Osteocyte (in vitro differentiated cells): ENCODE measurements around the gene CDK5RAP2. TPM values are rescaled to one million over a fixed set of nuclear protein-coding genes. Genes with fewer than 3 reads are reported as not detected.

Source experiments
- DNase-seq: peaks from one replicate; pipeline ENCODE4 v3.0.0; 2021; ENCODE audit warnings: mixed read lengths; ENCODE audit not compliant: unreplicated experiment; ENCODE audit errors: extremely low spot score
- H3K27ac Mint-ChIP-seq: one replicate; pipeline ENCODE4 v1.8.0; 2021; ENCODE audit warnings: mild to moderate bottlenecking, mixed read lengths; ENCODE audit not compliant: unreplicated experiment
- H3K27me3 Mint-ChIP-seq: one replicate; pipeline ENCODE4 v1.8.0; 2021; ENCODE audit warnings: mixed read lengths; ENCODE audit not compliant: unreplicated experiment
- H3K36me3 Mint-ChIP-seq: one replicate; pipeline ENCODE4 v1.8.0; 2021; ENCODE audit warnings: mixed read lengths; ENCODE audit not compliant: unreplicated experiment
- H3K4me1 Mint-ChIP-seq: one replicate; pipeline ENCODE4 v1.8.0; 2021; ENCODE audit warnings: mixed read lengths; ENCODE audit not compliant: unreplicated experiment
- H3K4me3 Mint-ChIP-seq: one replicate; pipeline ENCODE4 v1.8.0; 2021; ENCODE audit warnings: mild to moderate bottlenecking, moderate library complexity, mixed read lengths; ENCODE audit not compliant: unreplicated experiment
- H3K9me3 Mint-ChIP-seq: one replicate; pipeline ENCODE4 v1.8.0; 2021; ENCODE audit warnings: mixed read lengths; ENCODE audit not compliant: unreplicated experiment
- total RNA-seq: library from RNA; stranded (reverse); gene quantifications from 2 replicates; pipeline ENCODE4 v1.2.1, GENCODE V29; 2021
- TF ChIP-seq, protein P1 (sequence below): fragments of 200-600 bp; sonication (generic); IDR thresholded peaks from 2 replicates; pipeline ENCODE4 v1.5.0; 2021; ENCODE audit warnings: antibody characterized with exemption, mild to moderate bottlenecking, moderate library complexity

Gene CDK5RAP2
- total RNA-seq, 1 donor from 2014 or later, result 48.7 TPM

DNA sequence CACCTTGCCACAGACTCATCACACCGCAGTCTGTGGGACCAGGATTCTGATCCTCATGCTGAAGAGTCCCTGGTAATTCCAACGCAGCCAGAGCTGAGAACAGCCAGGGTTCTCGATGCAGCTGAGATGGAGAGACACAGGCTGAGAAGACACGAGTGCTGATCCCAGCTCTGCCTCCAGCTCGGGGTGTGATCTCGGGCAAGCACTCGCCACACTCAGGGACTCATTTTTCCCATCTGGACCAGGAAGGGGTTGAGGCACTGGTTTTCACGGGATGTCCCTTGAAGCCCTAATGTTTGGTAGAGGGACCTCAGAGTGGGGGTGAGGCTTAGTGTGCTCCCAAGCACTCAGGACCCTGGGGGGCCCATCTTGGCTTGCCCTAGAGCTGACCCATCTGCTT is 200.4 kb downstream of the CDK5RAP2 start:
- TF ChIP-seq, protein P1, sequence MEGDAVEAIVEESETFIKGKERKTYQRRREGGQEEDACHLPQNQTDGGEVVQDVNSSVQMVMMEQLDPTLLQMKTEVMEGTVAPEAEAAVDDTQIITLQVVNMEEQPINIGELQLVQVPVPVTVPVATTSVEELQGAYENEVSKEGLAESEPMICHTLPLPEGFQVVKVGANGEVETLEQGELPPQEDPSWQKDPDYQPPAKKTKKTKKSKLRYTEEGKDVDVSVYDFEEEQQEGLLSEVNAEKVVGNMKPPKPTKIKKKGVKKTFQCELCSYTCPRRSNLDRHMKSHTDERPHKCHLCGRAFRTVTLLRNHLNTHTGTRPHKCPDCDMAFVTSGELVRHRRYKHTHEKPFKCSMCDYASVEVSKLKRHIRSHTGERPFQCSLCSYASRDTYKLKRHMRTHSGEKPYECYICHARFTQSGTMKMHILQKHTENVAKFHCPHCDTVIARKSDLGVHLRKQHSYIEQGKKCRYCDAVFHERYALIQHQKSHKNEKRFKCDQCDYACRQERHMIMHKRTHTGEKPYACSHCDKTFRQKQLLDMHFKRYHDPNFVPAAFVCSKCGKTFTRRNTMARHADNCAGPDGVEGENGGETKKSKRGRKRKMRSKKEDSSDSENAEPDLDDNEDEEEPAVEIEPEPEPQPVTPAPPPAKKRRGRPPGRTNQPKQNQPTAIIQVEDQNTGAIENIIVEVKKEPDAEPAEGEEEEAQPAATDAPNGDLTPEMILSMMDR, result no peak
- Mint-ChIP-seq H3K4me3 (no peak overlapping the region), H3K9me3 (peaks cover 5% of the 10 kb centered on the region), H3K36me3 (peaks cover under 1% of the 10 kb centered on the region), H3K27me3 (no peaks in the 10 kb centered on the region), H3K4me1 (peaks cover 15% of the 10 kb centered on the region), H3K27ac (no peak overlapping the region)
- DNase-seq, result no peak

DNA sequence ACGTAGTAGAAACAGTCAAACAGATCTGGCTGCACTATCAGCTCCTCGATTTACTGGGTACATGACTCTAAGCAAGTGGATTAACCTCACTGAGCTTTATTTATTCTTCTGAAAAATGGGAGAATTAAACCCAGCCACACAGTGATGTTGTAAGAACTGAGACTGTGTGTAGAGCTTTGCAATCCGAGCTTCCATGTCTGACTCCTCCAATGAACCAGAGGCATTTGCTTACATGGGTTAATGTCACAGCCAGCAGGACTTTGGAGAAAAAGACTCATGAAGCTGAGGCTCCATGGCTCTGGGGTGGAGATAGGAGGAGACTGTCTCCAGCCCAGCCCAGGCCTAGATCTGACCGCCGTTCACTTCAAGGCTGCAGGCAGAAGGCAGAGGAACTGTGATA is 201.3 kb downstream of the CDK5RAP2 start:
- Mint-ChIP-seq H3K27ac (no peak overlapping the region), H3K4me1 (peaks cover 6% of the 10 kb centered on the region), H3K36me3 (no peaks in the 10 kb centered on the region), H3K4me3 (no peak overlapping the region), H3K27me3 (no peaks in the 10 kb centered on the region), H3K9me3 (peaks cover 5% of the 10 kb centered on the region)
- DNase-seq, result no peak
- TF ChIP-seq, protein P1, result no peak

- Mint-ChIP-seq H3K27me3 (no peaks in the 10 kb centered on the region), H3K36me3 (no peaks in the 10 kb centered on the region), H3K27ac (no peak overlapping the region), H3K4me3 (no peak overlapping the region), H3K9me3 (peaks cover 5% of the 10 kb centered on the region), H3K4me1 (no peaks in the 10 kb centered on the region)
- TF ChIP-seq, protein P1, result no peak
- DNase-seq, result no peak
These were observed 202.5 kb downstream of the CDK5RAP2 start for GRCh38 chr9:120377268-120378159.

- TF ChIP-seq, protein P1, result no peak
- Mint-ChIP-seq H3K4me3 (no peak overlapping the region), H3K9me3 (peaks cover 5% of the 10 kb centered on the region), H3K27ac (no peak overlapping the region), H3K27me3 (no peaks in the 10 kb centered on the region), H3K4me1 (no peaks in the 10 kb centered on the region), H3K36me3 (no peaks in the 10 kb centered on the region)
- no peak for DNase-seq
These were observed 203.9 kb downstream of the CDK5RAP2 start for GRCh38 chr9:120376101-120376500.

- Mint-ChIP-seq H3K9me3 (peaks cover 5% of the 10 kb centered on the region), H3K27me3 (no peaks in the 10 kb centered on the region), H3K36me3 (no peaks in the 10 kb centered on the region), H3K4me3 (no peak overlapping the region), H3K27ac (no peak overlapping the region), H3K4me1 (no peaks in the 10 kb centered on the region)
- TF ChIP-seq, protein P1, result no peak
- DNase-seq, result no peak
These were observed 204.7 kb downstream of the CDK5RAP2 start for GRCh38 chr9:120375316-120375715.
